Activated CD4-positive, alpha-beta T cell treated with anti-CD3 and anti-CD28 coated beads, Interleukin-2, amount 10 ng/mL, durations not matched to agents 7 days and 5 days (primary cell): ENCODE data around the gene SCART1. TPM values are rescaled to one million over a fixed set of nuclear protein-coding genes. Genes with fewer than 3 reads are reported as not detected.
"Not testable (repeated sequence)": the region's sequence is repeated elsewhere in the genome, so short reads cannot be mapped to it uniquely, and the experiment has no call there.

Experiments used
- CTCF ChIA-PET: fragments of 350-600 bp; sonication (Branson Sonifier 250); formaldehyde crosslinking; loops from one replicate; lab custom pipeline; 2021; ENCODE audit warnings: antibody characterized with exemption; lab: Charles Lee
- POLR2A ChIA-PET: fragments of 350-600 bp; sonication (Branson Sonifier 250); formaldehyde crosslinking; loops from one replicate; lab custom pipeline; 2021; ENCODE audit warnings: antibody characterized with exemption; lab: Charles Lee
- DNase-seq: peaks from one replicate; pipeline ENCODE4 v3.0.0-alpha.2; 2020
- H3K27ac Mint-ChIP-seq: one replicate; pipeline ENCODE4 v1.8.0; 2021; ENCODE audit warnings: mild to moderate bottlenecking, moderate library complexity, mixed read lengths
- H3K27me3 Mint-ChIP-seq: one replicate; pipeline ENCODE4 v1.8.0; 2021; ENCODE audit warnings: mixed read lengths
- H3K36me3 Mint-ChIP-seq: one replicate; pipeline ENCODE4 v1.8.0; 2021; ENCODE audit warnings: low read depth, mixed read lengths
- H3K4me1 Mint-ChIP-seq: one replicate; pipeline ENCODE4 v1.8.0; 2021; ENCODE audit warnings: mixed read lengths
- H3K4me3 Mint-ChIP-seq: one replicate; pipeline ENCODE4 v1.8.0; 2021; ENCODE audit warnings: mild to moderate bottlenecking, moderate library complexity, mixed read lengths
- H3K9me3 Mint-ChIP-seq: one replicate; pipeline ENCODE4 v1.8.0; 2021; ENCODE audit warnings: mixed read lengths
- total RNA-seq, 2 experiments: library from RNA; stranded (reverse); gene quantifications; one replicate each; pipeline ENCODE4 v1.2.3, GENCODE V29; 2021

Gene SCART1
- total RNA-seq, 2 experiments from 2014 or later, result 3.7 to 4.5 TPM

DNA sequence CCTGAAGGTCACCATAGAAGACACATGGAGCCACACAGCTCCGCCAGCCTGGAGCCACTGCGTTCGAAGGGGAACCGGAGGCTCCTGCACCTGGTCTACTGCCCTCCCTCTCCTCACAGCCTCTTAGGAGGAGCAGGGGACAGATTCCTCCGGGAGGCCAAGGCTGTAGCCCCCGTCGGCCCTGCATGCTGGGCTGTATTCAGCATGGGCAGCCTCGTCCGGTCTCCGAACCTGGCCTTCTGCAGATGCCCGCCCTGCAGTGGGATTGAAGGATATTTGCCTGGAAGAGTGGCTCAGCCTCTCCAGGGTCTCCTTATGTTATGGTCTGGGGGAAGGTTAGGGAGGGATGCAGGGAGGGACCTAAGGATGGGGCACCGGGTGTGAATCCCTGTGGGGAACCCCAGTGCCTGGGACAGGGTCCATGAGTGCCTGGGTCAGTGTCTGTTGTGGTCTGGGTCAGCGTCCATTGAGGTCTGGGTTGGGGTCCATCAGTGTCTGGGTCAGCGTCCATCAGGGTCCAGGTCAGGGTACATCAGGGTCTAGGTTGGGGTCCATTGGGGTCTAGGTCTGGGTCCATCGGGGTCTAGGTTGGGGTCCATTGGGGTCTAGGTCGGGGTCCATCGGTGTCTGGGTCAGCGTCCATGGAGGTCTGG, 13.0 kb upstream of the SCART1 start:
- peaks cover 21% of the 10 kb centered on the region for H3K4me1 Mint-ChIP-seq

DNA sequence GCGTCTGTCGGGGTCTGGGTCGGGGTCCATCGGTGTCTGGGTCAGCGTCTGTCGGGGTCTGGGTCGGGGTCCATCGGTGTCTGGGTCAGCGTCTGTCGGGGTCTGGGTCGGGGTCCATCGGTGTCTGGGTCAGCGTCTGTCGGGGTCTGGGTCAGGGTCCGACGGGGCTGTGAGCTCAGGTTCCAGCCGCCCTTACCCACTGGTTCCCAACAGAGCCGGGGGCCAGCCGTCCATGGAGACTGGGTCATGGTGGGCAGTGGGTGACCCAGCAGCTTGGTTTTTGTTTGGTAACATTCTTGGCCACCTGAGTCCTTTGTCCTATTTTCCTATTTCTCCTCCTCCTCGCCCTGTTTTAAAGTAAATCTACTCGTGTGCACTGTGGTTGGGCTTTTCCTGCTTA, 12.4 kb upstream of the SCART1 start:
- H3K4me1 Mint-ChIP-seq, result peaks cover 21% of the 10 kb centered on the region
- H3K27ac Mint-ChIP-seq, H3K27me3 Mint-ChIP-seq, H3K9me3 Mint-ChIP-seq, H3K36me3 Mint-ChIP-seq, POLR2A ChIA-PET, H3K4me3 Mint-ChIP-seq, DNase-seq: not testable (repeated sequence)
- CTCF ChIA-PET, result interaction anchor here (0.9 to 1.9 kb wide), 3 partner anchors 12 to 79 kb away, joined by 5 to 6 read pairs (median 6); no protein-coding TSS in a partner anchor

More for the DNA sequence above, 13.0 kb upstream of the SCART1 start:
- H3K27me3 Mint-ChIP-seq, result peaks cover 5% of the 10 kb centered on the region
- peaks cover 4% of the 10 kb centered on the region for H3K36me3 Mint-ChIP-seq
- peaks cover 6% of the 10 kb centered on the region for H3K9me3 Mint-ChIP-seq
- ChIA-PET CTCF (interaction anchor here (1.0 to 1.9 kb wide), 2 partner anchors 12 to 52 kb away, joined by 3 to 5 read pairs; no protein-coding TSS in a partner anchor), POLR2A (no interaction called here)
- no peak overlapping the region for H3K4me3 Mint-ChIP-seq
- no peak for DNase-seq
- H3K27ac Mint-ChIP-seq, result no peak overlapping the region

DNA sequence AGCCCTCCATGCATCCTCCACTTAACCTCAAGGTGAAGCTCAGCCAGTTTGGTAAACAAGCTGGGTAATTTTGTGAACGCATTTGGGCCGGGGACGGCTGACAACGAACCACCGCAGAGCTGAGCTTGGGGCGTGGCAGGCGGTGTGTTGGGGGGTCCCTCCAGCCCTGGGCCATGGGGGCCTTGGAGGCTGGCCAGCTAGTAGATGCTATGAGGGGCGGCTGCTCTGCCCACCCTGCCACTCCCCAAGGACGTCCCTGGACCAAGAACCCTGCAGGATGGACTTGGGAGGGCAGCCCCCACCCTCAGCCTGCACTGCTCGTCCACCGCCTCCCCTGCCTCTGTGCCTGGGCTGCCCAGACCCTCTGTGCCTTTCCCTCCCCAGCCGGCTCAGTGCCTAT, 12.0 kb upstream of the SCART1 start:
- Mint-ChIP-seq H3K27me3 (peaks cover under 1% of the 10 kb centered on the region), H3K4me1 (peaks cover 21% of the 10 kb centered on the region), H3K27ac (no peak overlapping the region), H3K9me3 (peaks cover 9% of the 10 kb centered on the region), H3K36me3 (peaks cover 4% of the 10 kb centered on the region), H3K4me3 (no peak overlapping the region)
- ChIA-PET CTCF (interaction anchor here (0.9 to 1.9 kb wide), 4 partner anchors 13 to 79 kb away, joined by 4 to 6 read pairs (median 6); no protein-coding TSS in a partner anchor), POLR2A (no interaction called here)
- no peak for DNase-seq

DNA sequence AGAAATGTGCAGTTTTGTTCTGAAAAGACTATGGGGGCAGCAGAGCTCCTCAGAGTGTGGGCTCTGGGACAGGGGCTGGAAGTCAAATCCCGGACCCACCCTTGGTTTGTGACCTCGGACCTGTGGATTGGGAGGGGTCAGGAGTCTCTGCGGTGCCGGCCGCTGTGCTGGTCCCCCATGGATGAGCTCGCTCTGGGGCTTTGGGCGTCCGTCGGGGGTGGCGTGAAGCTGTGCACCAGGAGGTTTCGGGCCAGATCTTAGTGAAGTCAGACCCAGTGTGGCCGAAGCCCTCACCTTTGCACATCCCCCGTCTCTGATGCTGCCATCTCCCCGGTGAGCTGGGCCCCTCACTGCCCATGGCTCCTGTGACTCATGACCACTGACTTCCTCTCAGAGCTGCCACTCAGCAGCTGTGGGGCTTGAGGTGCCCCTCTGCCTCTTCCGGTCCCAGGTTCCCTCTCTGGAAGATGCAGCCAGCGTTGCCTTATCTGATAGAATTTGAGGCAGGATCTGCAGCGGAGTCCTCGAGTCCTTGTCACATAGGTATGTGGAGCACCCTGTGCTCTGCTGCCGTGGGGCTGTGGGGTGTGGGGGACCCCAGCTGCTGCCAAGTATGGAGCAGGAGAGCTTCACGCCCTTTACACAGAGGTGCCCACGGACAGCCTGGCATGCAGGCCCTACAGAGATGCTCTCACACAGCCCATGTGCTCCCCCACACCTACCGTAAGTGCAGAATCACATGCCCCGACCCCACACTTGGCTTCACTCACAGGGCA, 11.4 kb upstream of the SCART1 start:
- Mint-ChIP-seq H3K4me1 (peaks cover 21% of the 10 kb centered on the region), H3K27me3 (no peaks in the 10 kb centered on the region), H3K4me3 (peak overlapping the region; percentile 5), H3K36me3 (peaks cover 4% of the 10 kb centered on the region), H3K9me3 (peaks cover 14% of the 10 kb centered on the region), H3K27ac (peak overlapping the region; percentile 55)
- DNase-seq, result peak; percentile 27
- ChIA-PET POLR2A (no interaction called here), CTCF (interaction anchor here (0.9 to 1.9 kb wide), 4 partner anchors 13 to 78 kb away, joined by 4 to 6 read pairs (median 6); no protein-coding TSS in a partner anchor)

DNA sequence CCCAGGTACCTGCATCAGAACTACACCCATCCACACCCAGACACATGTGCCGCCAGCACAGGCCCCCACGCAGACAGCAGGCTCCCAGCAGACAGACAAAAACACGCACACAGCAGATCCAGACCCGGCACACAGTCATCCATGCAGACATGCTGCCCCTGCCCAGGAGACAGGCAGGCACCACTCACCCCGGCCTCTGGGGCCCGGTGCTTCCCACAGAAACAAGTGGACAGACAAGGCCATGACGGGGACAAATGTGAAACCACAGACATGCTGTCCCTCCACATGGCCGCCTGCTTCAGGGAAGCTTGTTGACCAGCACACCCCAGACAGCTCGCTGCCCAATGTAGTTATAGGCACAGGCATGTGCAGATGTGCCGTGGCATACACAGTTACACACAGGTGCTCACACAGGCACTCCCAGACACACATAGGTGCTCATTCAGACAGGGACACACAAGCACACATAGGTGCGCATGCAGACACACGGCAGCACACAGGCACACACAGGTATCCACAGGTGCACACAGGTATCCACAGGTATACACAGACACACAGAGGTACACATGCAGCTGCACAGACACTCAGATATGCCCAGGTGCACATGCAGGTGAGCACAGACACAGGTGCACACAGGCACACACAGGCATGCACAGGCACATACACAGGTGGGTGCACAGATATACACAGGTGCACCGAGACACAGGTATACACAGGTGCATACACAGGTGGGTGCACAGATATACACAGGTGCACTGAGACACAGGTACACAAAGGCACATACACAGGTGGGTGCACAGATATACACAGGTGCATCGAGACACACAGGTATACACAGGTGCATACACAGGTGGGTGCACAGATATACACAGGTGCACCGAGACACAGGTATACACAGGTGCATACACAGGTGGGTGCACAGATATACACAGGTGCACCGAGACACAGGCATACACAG, 10.5 kb upstream of the SCART1 start:
- H3K27ac Mint-ChIP-seq, result peak overlapping the region; percentile 55
- ChIA-PET CTCF (no interaction called here), POLR2A (no interaction called here)
- peaks cover 23% of the 10 kb centered on the region for H3K9me3 Mint-ChIP-seq
- no peak for DNase-seq
- no peaks in the 10 kb centered on the region for H3K27me3 Mint-ChIP-seq
- H3K4me1 Mint-ChIP-seq, result peaks cover 21% of the 10 kb centered on the region
- peaks cover 12% of the 10 kb centered on the region for H3K36me3 Mint-ChIP-seq
- no peak overlapping the region for H3K4me3 Mint-ChIP-seq

DNA sequence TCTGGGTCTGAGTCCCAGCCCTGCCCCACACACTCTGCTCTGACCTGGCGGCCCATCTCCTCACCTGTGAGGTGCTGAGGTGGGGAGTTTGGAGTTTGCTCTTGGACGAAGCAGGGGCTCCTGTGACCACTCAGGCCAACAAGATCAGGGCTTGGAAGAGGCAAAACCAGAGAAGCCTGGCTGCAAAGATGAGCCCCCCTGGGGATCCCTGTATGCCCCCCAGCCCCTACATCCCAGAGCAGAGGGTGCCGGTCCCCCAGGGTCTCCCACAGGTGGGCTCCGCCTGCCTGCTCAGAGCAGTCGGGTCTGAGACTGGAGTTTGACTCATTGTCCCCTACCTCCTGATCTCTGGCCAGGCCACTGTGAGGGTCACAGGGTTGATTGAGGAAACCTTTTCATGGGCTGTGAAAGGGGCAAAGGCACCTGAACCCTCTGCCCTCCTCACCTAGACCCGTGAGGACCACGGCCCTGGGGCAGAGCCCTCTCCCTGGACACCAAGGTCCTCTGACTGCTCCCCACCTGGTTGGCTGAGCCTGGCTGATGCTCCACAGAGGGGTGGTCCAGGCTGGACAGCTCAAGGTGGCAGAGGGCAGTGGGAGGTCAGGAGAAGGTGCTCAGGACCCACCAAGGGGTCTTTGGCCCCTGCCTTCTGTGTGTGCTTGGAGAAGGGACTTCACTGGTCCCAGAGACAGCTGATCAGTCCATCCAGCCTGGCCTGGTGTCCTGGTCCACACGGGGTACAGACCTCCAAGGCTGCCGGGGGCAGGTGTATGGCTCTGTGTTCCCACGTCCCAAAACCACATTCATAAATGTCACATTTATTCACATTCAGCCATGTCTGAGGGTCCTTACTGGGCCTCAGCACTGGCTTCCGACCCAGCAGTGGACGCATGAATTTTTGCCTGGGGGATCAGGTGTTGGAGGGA, 9.1 kb upstream of the SCART1 start:
- CTCF ChIA-PET, result no interaction called here
- H3K27ac Mint-ChIP-seq, result no peak overlapping the region
- peaks cover 3% of the 10 kb centered on the region for H3K27me3 Mint-ChIP-seq
- peaks cover 18% of the 10 kb centered on the region for H3K4me1 Mint-ChIP-seq
- peaks cover 34% of the 10 kb centered on the region for H3K9me3 Mint-ChIP-seq
- POLR2A ChIA-PET, result no interaction called here
- DNase-seq, result no peak
- no peak overlapping the region for H3K4me3 Mint-ChIP-seq
- H3K36me3 Mint-ChIP-seq, result peaks cover 12% of the 10 kb centered on the region

DNA sequence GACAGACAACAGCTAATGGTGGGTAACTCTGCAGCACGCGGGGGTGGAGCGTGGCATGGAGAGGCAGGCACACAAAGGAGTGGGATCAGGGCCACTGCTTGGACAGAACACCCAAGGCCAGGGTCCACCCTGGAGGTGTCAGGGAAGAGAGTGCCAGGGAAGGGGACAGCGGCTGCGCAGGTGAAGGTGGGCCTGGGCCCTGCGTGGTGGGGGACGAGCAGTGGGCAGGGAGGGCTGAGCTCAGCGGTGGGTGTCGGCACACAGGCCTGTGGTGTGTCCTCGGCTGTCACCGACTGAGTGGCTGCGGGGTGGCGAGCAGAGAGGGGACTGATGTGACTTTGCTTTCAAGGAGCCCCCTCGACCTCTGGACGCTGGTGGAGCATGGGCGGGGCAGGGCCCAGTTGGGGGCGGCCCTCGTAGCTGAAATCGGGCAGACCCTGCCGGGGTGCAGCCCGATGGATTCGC, 8.4 kb upstream of the SCART1 start:
- ChIA-PET POLR2A (no interaction called here), CTCF (no interaction called here)
- no peak for DNase-seq
- Mint-ChIP-seq H3K27me3 (peaks cover 3% of the 10 kb centered on the region), H3K4me3 (no peak overlapping the region), H3K9me3 (peaks cover 34% of the 10 kb centered on the region), H3K27ac (no peak overlapping the region), H3K4me1 (peaks cover 18% of the 10 kb centered on the region), H3K36me3 (peaks cover 12% of the 10 kb centered on the region)

DNA sequence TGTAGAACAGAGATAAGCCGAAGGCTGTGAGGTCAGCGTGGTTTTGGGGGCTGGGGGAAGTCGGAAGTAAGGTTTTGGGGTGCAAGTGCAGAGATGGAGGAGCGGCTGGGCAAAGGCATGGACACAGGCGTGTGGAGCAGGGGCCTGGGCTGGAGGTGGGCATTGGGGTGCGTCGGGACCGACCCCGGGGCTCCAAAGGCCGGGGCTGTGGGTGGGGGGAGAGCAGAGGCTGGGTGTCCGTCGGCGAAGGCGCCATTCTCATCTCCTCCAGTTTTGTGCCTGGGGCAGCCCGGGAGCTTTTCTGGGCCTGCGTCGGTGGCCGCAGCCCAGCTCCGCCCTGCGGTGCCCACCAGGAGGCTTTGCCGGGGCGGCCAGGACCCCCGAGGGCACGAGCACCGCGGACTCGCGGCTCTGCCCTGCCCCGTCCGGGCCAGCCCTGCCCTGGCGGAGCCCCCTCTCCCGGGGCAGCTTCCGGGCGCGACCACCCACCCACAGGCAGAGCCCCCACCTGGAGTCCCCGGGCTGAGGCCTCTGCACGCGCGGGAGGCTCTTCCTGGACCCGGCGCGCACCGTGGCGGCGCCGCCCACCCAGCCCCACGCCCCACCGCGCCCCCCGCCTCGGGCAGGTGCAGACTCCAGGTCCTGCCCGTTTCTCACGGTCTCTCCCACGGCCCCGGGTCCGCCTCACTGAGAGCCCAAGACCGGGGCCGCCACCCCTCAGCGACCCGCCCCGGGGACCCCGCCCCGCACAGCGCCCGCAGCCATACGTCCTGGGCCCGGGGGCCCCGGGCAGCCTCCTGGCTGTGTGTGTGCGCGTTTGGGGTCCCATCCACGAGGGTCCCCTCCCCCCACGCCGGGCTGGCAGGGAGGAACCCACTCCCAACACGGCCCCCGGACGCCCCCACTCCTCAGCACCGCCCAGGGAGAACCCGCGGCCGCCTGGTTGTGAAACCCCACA, 7.7 kb upstream of the SCART1 start:
- DNase-seq, result no peak
- POLR2A ChIA-PET, result no interaction called here
- CTCF ChIA-PET, result no interaction called here
- Mint-ChIP-seq H3K9me3 (peaks cover 34% of the 10 kb centered on the region), H3K27me3 (peaks cover 3% of the 10 kb centered on the region), H3K4me3 (no peak overlapping the region), H3K27ac (no peak overlapping the region), H3K4me1 (peaks cover 18% of the 10 kb centered on the region), H3K36me3 (peaks cover 12% of the 10 kb centered on the region)

DNA sequence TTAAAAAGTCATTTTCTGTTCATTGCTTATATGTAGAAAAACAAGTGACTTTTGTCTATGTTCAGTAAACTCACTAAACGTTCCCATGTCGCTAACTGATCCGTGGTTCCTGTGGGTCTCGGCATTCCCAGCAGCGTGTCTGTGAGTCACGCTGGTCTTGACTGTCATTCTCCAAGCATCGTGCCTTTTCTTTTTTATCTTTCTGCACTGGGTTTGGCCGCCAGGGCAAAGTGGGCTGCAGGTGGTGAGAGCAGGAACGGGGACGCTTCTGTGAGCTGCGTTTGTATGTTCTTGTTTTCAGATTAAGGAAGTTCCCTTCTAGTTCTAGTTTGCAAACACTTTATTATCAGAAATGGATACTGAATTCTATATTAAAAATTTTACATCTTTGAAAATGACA, 6.8 kb upstream of the SCART1 start:
- POLR2A ChIA-PET, result no interaction called here
- H3K27ac Mint-ChIP-seq, result no peak overlapping the region
- peaks cover 3% of the 10 kb centered on the region for H3K27me3 Mint-ChIP-seq
- peaks cover 12% of the 10 kb centered on the region for H3K36me3 Mint-ChIP-seq
- no peak for DNase-seq
- H3K4me3 Mint-ChIP-seq, result no peak overlapping the region
- H3K9me3 Mint-ChIP-seq, result peaks cover 34% of the 10 kb centered on the region
- H3K4me1 Mint-ChIP-seq, result peaks cover 13% of the 10 kb centered on the region
- CTCF ChIA-PET, result no interaction called here

DNA sequence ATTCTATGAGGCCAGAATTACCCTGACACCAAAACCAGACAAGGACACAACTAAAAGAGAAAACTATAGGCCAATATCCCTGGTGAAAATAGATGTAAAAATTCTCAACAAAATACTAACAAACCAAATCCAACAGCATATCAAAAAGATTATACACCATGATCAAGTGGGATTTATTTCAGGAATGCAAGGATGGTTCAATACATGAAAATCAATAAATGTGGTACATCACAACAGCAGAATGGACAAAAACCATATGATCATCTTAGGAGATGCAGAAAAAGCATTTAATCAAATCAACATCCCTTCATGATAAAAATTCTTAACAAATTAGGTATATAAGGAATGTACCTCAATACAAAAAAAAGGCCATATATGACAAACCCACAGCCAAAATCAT, 5.6 kb upstream of the SCART1 start:
- Mint-ChIP-seq H3K9me3 (peaks cover 34% of the 10 kb centered on the region), H3K4me1 (peaks cover 2% of the 10 kb centered on the region), H3K4me3 (no peak overlapping the region), H3K27ac (no peak overlapping the region), H3K36me3 (peaks cover 12% of the 10 kb centered on the region), H3K27me3 (peaks cover 4% of the 10 kb centered on the region)
- DNase-seq, result no peak
- POLR2A ChIA-PET, result no interaction called here
- CTCF ChIA-PET, result interaction anchor here (0.8 kb wide), 1 partner anchor 54 kb away, joined by 3 read pairs; no protein-coding TSS in a partner anchor

DNA sequence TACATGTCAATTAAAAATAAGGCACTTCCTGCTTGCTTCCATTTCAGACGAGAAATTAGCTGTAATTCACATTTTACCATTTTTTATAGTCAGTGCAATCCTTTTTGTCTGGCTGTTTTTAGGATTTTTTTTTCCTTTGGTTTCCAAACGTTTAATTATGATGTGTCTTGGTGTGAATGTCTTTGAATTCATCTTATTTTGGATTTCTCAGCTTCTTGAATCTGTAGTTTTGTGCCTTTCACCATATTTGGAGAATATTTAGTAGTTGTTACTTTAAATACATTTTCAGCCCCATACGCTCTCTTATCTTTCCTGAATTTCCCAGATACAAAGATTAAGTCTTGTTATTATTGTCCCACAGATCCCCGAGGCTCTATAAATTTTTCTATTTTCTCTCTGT, 2.4 kb upstream of the SCART1 start:
- CTCF ChIA-PET, result no interaction called here
- peaks cover 8% of the 10 kb centered on the region for H3K36me3 Mint-ChIP-seq
- H3K9me3 Mint-ChIP-seq, result peaks cover 29% of the 10 kb centered on the region
- no peak for DNase-seq
- no peaks in the 10 kb centered on the region for H3K4me1 Mint-ChIP-seq
- no peak overlapping the region for H3K27ac Mint-ChIP-seq
- POLR2A ChIA-PET, result no interaction called here
- peaks cover 5% of the 10 kb centered on the region for H3K27me3 Mint-ChIP-seq
- no peak overlapping the region for H3K4me3 Mint-ChIP-seq
